NCI-H345 treated with DMSO at 0.1 percent for 48 hours (cell line): ENCODE measurements around the gene COL17A1.
A peak's percentile ranks its signal among the peaks of the same experiment; 100 is the strongest.

Experiments
- DNase-seq: peaks from one replicate; lab custom pipeline; 2025; ENCODE audit not compliant: unreplicated experiment; lab: John Stamatoyannopoulos, UW

The COL17A1 gene

GRCh38 chr10:104054430-104054829, 31.2 kb downstream of the COL17A1 start:
- DNase-seq: no peak

GRCh38 chr10:104053201-104053600, 32.5 kb downstream of the COL17A1 start:
- DNase-seq: no peak

GRCh38 chr10:104052431-104052830, 33.2 kb downstream of the COL17A1 start:
- no peak for DNase-seq

- no peak for DNase-seq
These were observed 36.0 kb downstream of the COL17A1 start for GRCh38 chr10:104049504-104050250.

- DNase-seq: no peak
These were observed 39.0 kb downstream of the COL17A1 start for GRCh38 chr10:104046651-104047050.

- no peak for DNase-seq
These were observed 40.3 kb downstream of the COL17A1 start for GRCh38 chr10:104045151-104046089.

- DNase-seq: no peak
These were observed 41.8 kb downstream of the COL17A1 start for GRCh38 chr10:104043854-104044253.

GRCh38 chr10:104043185-104043830, 42.4 kb downstream of the COL17A1 start:
- DNase-seq: no peak

GRCh38 chr10:104041891-104042535, 43.7 kb downstream of the COL17A1 start:
- no peak for DNase-seq

GRCh38 chr10:104040862-104041789, 44.6 kb downstream of the COL17A1 start:
- DNase-seq: peak; percentile 40

GRCh38 chr10:104040382-104040781, 45.3 kb downstream of the COL17A1 start:
- DNase-seq: no peak

- DNase-seq: no peak
These were observed 46.5 kb downstream of the COL17A1 start for GRCh38 chr10:104038958-104039752.

GRCh38 chr10:104038537-104038936, 47.1 kb downstream of the COL17A1 start:
- no peak for DNase-seq

- DNase-seq: no peak
These were observed 48.3 kb downstream of the COL17A1 start for GRCh38 chr10:104037261-104037951.

- DNase-seq: no peak
These were observed 49.0 kb downstream of the COL17A1 start for GRCh38 chr10:104036518-104037260.

- DNase-seq: no peak
These were observed 49.7 kb downstream of the COL17A1 start for GRCh38 chr10:104036069-104036384.

GRCh38 chr10:104035194-104036068, 50.2 kb downstream of the COL17A1 start:
- DNase-seq: no peak
